NOMO-1 treated with dmso at 0.1 percent for 144 hours (cell line): Measurements from ENCODE around the gene ADAMTS12.
"Not testable (repeated sequence)": the region's sequence is repeated elsewhere in the genome, so short reads cannot be mapped to it uniquely, and the experiment has no call there.

Source experiments
- DNase-seq: peaks from one replicate; lab custom pipeline; 2025; ENCODE audit not compliant: unreplicated experiment; lab: John Stamatoyannopoulos, UW

The ADAMTS12 gene

GRCh38 chr5:33903118-33903517, 11.3 kb upstream of the ADAMTS12 start:
- no peak for DNase-seq

DNA sequence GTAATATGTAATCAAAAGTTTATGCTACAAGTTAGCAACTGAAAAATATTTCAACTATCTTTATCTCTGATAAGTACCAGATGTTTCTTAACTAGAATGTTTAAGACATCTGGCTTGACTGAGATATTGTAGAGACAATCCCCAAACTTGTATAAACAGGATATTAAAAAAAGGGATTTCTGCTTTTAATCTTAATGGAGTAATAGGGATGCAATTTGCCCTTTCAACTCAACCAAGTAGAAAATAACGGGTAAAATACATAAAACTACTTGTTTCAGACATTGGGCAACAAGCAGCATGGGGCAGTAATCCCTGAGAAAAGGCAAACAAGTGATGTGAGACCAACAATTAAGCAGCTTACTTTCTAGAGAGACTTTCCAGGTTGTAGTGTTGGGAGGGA, 9.4 kb upstream of the ADAMTS12 start:
- DNase-seq: no peak

DNA sequence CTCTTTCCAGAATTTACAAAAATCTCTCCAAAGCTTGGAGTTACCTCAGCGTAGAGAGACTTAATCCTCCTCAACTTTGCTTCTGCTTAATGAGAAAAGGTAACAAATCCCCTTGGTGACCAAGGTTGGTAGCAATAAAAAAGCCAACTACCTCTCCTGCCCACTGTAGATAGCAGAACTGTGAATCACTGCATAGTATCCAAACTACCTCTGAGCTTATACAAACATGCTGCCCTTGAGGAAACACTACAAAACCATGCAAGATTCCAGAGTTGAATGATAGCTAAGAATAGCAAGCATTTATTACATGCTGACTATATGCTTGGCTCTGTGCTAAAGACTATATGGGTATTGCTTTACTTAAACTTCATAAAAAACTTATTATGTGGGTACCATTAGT, 2.8 kb upstream of the ADAMTS12 start:
- no peak for DNase-seq

- no peak for DNase-seq
These were observed 889 bp upstream of the ADAMTS12 start for GRCh38 chr5:33892620-33893137.

DNA sequence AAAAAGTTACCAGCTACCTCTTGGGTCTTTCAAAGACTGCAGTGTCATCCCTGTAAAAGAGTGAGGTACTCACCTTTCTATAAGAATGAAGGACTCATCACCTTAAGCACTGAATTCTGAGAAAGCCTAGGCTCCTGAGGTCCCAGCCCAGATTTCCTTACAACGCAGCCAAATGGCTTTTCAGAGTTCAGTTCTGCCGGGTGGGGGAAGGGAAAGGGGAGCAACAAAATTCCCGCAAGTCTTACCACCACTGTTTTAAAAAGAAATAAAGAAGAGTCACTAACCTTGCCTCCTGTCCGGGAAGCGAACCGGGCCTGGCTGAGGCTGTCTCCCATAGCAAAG, 373 bp downstream of the ADAMTS12 start:
- no peak for DNase-seq

DNA sequence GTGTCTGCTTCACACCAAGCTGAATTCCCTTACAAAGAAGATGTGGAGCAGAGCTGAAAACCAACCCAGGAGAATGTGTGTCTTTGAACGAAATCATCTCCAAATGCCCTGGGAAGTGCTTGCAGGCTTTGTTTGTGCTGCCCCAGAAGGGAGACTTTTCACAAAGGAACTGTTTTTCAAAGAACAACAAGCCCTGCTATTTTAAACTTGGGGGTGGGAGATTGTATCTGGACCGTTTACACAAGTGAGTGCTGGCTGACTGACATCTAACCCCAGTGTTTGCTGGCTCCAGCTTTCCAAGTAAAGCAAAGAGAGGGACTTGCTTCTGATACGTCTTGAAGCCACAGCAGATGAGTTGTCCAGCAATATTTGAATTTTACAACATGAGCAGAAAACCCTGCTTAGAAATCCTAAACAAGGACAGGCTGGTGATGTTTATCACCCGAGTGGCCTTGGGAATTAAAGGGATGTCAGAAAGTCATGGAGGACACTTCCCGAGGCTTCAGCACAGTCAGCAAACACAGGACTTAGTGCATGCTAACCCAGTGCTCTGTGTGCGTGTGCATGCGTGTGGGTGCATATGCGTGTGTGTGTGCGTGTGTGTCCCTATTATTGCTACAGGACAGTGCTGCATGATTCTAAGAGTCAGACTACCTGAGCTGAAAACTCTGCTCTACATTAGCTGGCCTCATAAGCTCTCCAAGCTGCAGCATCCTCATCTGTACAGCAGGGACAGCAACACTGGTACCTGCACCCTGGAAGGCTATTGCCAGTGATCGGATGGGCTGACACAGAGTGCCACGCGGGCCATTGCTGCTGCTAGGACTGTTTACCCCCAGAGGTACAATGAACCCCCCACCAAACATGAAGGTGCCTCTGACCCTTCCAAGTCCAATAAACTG, 1.4 kb downstream of the ADAMTS12 start:
- no peak for DNase-seq

- no peak for DNase-seq
These were observed 3.2 kb downstream of the ADAMTS12 start for GRCh38 chr5:33888587-33888986.

- no peak for DNase-seq
These were observed 4.5 kb downstream of the ADAMTS12 start for GRCh38 chr5:33887268-33887667.

GRCh38 chr5:33886283-33886682, 5.5 kb downstream of the ADAMTS12 start:
- no peak for DNase-seq

- DNase-seq: no peak
These were observed 6.1 kb downstream of the ADAMTS12 start for GRCh38 chr5:33885679-33886078.

- no peak for DNase-seq
These were observed 8.3 kb downstream of the ADAMTS12 start for GRCh38 chr5:33883482-33883881.

DNA sequence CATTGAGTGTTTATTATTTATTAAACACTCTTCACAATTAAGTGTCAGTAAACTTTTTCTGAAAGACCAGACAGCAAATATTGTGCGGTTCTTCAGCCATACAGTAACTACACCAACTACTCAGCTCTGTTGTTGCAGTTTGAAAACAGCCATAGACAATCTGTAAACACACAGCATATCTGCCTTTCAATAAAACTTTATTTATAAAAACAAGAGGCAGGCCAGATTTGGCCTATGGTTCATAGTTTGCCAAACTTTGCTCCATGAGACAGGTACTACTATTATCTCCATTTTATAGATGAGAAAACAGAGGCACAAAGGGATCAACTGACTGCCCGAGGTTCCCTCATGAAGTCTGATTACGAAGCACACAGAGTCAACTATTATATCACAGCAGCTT, 11.5 kb downstream of the ADAMTS12 start:
- DNase-seq: no peak

DNA sequence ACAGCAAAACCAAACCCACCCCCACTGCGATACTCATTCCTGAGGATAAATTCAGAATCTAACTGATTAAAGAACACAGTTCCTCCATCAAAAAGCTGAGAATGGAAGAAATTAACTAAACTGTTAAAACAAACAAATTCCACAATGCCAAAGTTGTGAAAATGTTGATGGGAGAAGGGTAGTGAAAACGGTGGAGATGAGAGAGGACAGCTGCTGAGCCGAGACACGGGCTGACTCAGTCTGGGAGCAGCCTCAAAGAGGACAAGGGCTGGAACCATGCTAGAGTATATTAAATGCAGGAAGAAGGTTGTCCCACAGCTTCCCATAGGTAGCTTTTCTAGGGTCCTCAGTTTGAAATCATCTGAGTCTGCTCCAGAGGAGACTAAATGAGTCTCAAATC, 14.3 kb downstream of the ADAMTS12 start:
- DNase-seq: no peak

- DNase-seq: no peak
These were observed 24.5 kb downstream of the ADAMTS12 start for GRCh38 chr5:33867241-33867640.

GRCh38 chr5:33859177-33859576, 32.6 kb downstream of the ADAMTS12 start:
- DNase-seq: not testable (repeated sequence)

DNA sequence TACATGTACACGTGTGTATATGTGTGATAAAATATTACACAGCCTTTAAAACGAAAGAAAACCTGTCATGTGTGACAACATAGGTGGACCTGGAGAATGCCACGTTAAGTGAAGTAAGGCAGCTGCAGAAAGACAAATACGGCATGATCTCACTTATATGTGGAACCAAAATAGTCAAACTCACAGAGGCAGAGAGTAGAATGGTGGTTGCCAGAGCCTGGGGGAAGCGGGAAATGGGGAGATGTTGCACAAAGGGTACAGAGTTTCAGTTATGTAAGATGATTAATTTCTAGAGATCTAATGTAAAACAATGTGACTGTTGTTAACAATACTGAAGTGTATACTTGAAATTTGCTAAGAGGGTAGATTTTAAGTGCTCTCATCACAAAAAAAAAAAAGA, 34.8 kb downstream of the ADAMTS12 start:
- DNase-seq: no peak

GRCh38 chr5:33855396-33855795, 36.4 kb downstream of the ADAMTS12 start:
- no peak for DNase-seq

- no peak for DNase-seq
These were observed 37.0 kb downstream of the ADAMTS12 start for GRCh38 chr5:33854733-33855151.

DNA sequence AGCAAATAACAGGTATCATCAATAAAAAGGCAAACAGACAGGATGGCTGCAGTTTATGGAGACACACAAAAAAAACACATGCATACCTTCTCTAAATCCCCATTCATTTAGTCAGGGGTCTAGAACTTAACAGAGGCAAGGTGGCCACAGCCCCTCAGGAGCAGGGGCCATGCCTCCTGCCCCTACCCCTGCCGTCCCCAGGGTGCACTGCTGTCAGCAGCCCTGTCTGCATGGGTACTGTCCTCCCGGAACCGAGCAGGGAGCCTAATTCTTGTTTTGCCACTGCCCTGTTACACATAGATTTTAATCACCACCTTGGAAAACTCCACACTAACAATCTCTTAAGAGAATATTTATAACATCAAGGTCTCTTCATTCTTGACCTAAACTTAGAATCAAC, 39.0 kb downstream of the ADAMTS12 start:
- no peak for DNase-seq

DNA sequence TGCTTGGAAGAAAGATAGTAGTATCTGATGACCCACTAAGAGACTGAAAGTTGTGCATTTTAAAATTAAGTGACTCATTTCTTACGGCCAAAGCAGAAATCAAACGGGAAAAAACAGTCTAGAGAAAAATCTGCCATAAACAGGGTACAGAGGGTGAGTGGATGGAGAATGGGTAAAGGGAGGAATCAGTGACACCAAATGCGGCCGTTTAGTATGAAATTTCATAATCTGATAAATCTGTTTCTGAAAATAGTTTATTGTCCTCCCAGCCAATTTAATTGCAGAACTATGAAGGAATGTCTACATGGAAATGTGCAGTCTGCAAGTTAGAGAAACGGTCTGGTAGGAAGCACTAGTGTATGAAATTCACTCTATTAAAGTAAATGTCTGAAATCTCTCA, 39.5 kb downstream of the ADAMTS12 start:
- no peak for DNase-seq

DNA sequence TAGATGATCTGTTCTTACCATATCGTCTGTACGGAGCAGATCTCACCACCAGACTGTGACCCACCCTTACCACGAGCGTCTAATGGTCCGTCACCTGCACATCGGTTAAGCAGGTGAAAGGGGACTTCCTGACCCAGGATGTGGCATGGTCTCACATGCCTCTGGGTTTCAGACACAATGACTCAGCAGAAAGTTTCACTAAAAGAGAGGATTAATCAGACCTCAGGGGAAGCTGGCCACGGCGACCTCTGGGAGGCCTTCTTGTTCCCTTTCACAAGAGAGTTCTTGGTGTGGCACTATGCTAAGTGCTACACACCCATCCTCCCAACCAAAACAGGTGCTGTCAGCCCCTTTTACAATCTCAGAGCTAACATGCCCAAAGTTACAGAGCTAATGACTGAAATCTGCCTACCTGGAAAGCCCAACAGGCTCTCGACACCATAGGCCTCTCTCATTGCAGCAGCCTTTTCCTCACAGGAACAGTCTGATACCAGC, 41.6 kb downstream of the ADAMTS12 start:
- peak; percentile 65 for DNase-seq

GRCh38 chr5:33848554-33848953, 43.2 kb downstream of the ADAMTS12 start:
- peak; percentile 73 for DNase-seq

DNA sequence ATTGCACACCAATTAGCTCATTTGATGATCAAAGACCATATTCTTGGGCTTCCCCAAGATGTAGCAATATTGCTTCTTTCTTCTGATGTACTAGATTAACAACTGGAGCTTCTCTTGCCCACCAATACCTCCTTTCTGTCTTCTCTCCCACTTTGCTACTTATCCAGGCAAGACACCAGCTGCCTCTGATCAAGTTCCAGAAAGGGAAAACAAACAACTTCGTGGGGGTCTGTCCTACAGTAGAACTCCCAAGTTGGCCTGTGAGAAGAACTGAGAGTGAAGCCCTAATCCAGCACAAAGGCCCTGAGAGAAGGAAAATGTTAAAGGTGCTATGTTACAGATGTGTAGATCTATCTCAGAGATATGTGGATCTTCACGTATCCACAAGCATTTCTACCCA, 44.9 kb downstream of the ADAMTS12 start:
- no peak for DNase-seq
